GM18870 (cell line): ENCODE data around the gene CD46.

ENCODE experiments used
- ATAC-seq: cut with Tn5 transposase; IDR thresholded peaks from one replicate; pipeline ENCODE4 v1.9.1; 2021; ENCODE audit warnings: moderate library complexity; ENCODE audit not compliant: unreplicated experiment

CD46 gene

GRCh38 chr1:207812778-207813511 is 61.1 kb downstream of the CD46 start:
- ATAC-seq = no peak

- ATAC-seq = no peak
Observed at GRCh38 chr1:207813512-207813881, 61.6 kb downstream of the CD46 start.

GRCh38 chr1:207813946-207814345 is 62.1 kb downstream of the CD46 start:
- no peak for ATAC-seq

GRCh38 chr1:207814469-207814868 is 62.6 kb downstream of the CD46 start:
- ATAC-seq = no peak

GRCh38 chr1:207815466-207815865 is 63.6 kb downstream of the CD46 start:
- ATAC-seq = no peak

GRCh38 chr1:207815913-207816291 is 64.0 kb downstream of the CD46 start:
- no peak for ATAC-seq

- ATAC-seq = no peak
Observed at GRCh38 chr1:207817166-207817565, 65.3 kb downstream of the CD46 start.

GRCh38 chr1:207817778-207818751 is 66.2 kb downstream of the CD46 start:
- ATAC-seq = no peak

GRCh38 chr1:207818971-207819451 is 67.2 kb downstream of the CD46 start:
- ATAC-seq = no peak

- ATAC-seq = no peak
Observed at GRCh38 chr1:207820568-207821463, 69.0 kb downstream of the CD46 start.

GRCh38 chr1:207821464-207822045 is 69.7 kb downstream of the CD46 start:
- ATAC-seq = no peak

- no peak for ATAC-seq
Observed at GRCh38 chr1:207822124-207822601, 70.3 kb downstream of the CD46 start.

GRCh38 chr1:207822602-207823451 is 71.0 kb downstream of the CD46 start:
- peak; percentile 58 for ATAC-seq

- no peak for ATAC-seq
Observed at GRCh38 chr1:207823531-207823879, 71.7 kb downstream of the CD46 start.

- ATAC-seq = peak; percentile 27
Observed at GRCh38 chr1:207823880-207824566, 72.2 kb downstream of the CD46 start.

- ATAC-seq = no peak
Observed at GRCh38 chr1:207824691-207825408, 73.0 kb downstream of the CD46 start.

GRCh38 chr1:207825409-207825695 is 73.5 kb downstream of the CD46 start:
- no peak for ATAC-seq

- ATAC-seq = peak; percentile 58
Observed at GRCh38 chr1:207825719-207826556, 74.1 kb downstream of the CD46 start.
